ENCODE results near the gene DNAH14. TPM values are rescaled to one million over a fixed set of nuclear protein-coding genes. Genes with fewer than 3 reads are reported as not detected.

DNAH14 gene
- total and polyA plus RNA-seq, 9 of the 15 experiments (the other 6 are each of a cell fraction or from before 2014, with no cell fraction given), result 58.4 to 142 (median 98.4) TPM

- TF ChIP-seq MGA (IDR thresholded peaks at IDR 0.05), result peak; percentile 96
- peak; percentile 74; the same call in 1 of the 2 replicates for TF ChIP-seq CHCHD3 (CRISPR knock-in tag; IDR thresholded peaks at IDR 0.05)
- TF ChIP-seq POLR2AphosphoS2 (IDR thresholded peaks at IDR 0.05; ENCODE audit: low read length), result no peak; the same call in 1 of the 2 replicates
- TF ChIP-seq PHB2 (IDR thresholded peaks at IDR 0.05; ENCODE audit: low read depth), result no peak
- TF ChIP-seq GABPB2 (CRISPR knock-in tag; conservative IDR thresholded peaks at IDR 0.05), result no peak
- no peak; the same call in none of the 2 replicates for TF ChIP-seq SMARCC2 (IDR thresholded peaks at IDR 0.05; ENCODE audit: low read depth)
- TF ChIP-seq ZKSCAN1 (IDR thresholded peaks at IDR 0.05; ENCODE audit: low read depth, low read length), result no peak
- TF ChIP-seq ZBTB8A (IDR thresholded peaks at IDR 0.05; ENCODE audit: partially characterized antibody), result no peak
- no peak for TF ChIP-seq SPI1 (IDR thresholded peaks at IDR 0.05; ENCODE audit: borderline replicate concordance, low read depth, low read length)
- no peak for TF ChIP-seq NELFE (IDR thresholded peaks at IDR 0.05; ENCODE audit: insufficient read depth, insufficient read length)
- no peak for TF ChIP-seq ZNF232 (CRISPR knock-in tag; IDR thresholded peaks at IDR 0.05)
- no peak for TF ChIP-seq PTBP1 (IDR thresholded peaks at IDR 0.05; ENCODE audit: low read depth, low read length)
- TF ChIP-seq RBFOX2 (IDR thresholded peaks at IDR 0.05; ENCODE audit: low read depth, low read length), result peak; percentile 90
- TF ChIP-seq ZKSCAN3 (CRISPR knock-in tag; IDR thresholded peaks at IDR 0.05), result no peak
- 0 out of 2 replicates have a peak, but pooled peaks have one; percentile 8 for TF ChIP-seq ZNF263 (CRISPR knock-in tag; IDR thresholded peaks at IDR 0.05; ENCODE audit: borderline replicate concordance)
- TF ChIP-seq KLF16 (IDR thresholded peaks at IDR 0.05), result peak; percentile 66
- TF ChIP-seq ILK (tag; IDR thresholded peaks at IDR 0.05; ENCODE audit: borderline replicate concordance, low read depth), result no peak
- TF ChIP-seq TCF7L2 (IDR thresholded peaks at IDR 0.05; ENCODE audit: low read depth, low read length), result no peak
Measured at GRCh38 chr1:225428068-225428880, 498.8 kb downstream of the DNAH14 start (continued).

Measured in K562 (cell line).